ELF-1 (cell line): Measurements from ENCODE around the gene PDCD4.
"Not testable (repeated sequence)": the region's sequence is repeated elsewhere in the genome, so short reads cannot be mapped to it uniquely, and the experiment has no call there.

ENCODE experiments used
- DNase-seq: peaks from one replicate; pipeline ENCODE4 v3.0.0-alpha.2; 2016; ENCODE audit warnings: low read depth, low spot score

Gene PDCD4

DNA sequence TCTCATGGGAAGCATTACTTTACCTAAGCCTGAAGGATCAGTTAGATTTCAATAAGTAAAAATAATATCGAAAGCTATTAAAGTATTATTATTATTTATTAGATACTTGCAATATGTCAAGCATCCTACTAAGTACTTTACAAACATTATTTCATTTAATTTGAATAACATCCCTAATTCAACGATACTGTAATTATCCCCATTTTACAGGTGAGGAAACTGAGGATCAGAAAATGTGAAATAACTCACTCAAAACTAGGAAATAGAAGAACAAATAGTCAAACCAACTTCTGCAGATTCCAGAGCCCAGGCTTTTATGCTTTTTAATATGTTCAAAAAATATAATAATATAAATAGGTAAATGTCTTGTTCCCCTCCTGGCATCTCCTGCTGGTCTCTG, 10.3 kb upstream of the PDCD4 start:
- DNase-seq, result no peak

DNA sequence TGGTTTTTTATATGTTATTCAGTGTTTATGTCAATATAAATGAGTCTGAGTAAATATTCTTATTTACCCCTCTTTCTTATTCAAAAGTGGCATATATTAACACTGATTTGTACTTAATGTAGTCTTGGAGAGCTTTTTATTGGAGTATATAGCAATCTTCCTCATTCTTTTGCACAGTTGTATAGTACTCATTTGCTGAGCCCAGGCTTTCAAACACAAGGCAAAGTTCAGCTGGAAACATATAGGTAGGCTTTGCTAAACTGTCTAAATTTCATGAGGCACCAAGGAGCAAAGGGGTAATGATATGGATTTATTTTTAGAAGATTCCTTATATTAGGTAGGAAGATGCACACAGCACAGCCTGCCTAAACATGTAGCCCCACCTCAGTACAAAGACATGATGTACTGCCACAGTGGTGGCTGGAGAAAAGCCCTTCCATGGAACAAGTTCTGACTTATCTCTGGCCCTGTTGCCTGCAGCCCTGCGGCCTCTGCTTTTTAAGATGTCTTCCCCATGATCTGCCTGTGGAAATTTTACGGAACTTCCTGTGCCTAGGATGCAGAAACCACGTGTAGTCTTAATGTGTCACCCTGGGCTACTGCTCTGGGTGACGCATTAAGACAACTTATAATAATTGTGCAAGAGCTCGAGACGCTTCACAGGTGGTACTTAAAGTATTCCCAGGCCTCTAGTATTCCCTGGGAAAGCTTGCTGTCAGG, 9.6 kb upstream of the PDCD4 start:
- DNase-seq, result no peak

DNA sequence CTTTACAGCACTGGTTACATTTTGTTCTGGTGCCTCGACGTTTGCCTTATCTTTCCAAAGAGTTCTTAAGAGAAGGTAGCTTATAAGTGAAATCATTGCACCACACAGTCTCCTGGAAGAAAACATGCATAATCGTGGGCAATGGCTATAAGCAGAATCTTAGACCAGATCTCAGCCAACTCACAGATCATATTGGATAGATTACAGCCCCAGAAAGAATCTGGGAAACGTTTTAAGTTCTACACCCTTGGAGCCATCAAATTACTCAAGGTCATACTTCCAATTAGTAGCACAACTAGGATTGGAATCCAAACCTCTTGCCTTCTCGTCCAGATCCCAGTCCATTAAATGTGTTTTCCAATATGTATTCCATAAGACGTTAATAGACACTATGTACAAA, 8.8 kb upstream of the PDCD4 start:
- no peak for DNase-seq

DNA sequence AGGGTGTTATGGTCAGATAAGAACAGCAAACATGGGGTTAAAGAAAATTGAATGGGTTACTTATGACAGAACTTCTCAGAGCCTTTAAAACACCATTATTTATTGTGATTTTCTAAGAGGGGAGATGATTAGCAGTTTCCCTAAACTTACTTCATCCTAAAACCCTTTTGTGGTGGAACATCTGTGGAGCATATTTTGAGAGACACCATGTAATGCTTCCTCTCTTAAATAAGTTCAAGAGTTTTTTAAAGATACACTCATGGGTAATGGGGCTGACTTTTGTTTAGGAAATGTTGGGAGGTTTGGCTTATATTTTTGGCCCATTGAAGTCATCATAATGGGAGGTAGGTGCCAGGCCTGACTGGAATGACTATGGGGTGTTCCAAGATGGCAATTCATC, 8.4 kb upstream of the PDCD4 start:
- DNase-seq, result no peak

DNA sequence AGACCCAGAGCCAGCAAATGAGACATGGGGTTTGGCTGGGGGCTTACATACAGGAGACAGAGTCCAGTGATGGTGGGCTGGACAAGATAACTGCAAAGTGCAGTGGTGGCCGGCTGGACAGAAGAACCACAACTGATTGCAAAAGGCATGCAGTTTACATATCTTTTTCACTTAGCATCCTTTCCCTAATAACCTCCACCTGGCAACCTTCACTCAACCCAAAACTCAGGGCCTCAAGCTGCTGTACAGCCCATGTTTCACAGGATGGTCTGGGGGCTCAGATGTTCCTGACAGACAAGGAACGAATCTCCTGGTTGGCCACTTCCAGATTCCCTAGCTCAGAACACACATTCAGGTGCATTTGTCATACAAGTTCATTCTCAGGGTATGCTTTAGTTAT, 7.8 kb upstream of the PDCD4 start:
- DNase-seq, result no peak

DNA sequence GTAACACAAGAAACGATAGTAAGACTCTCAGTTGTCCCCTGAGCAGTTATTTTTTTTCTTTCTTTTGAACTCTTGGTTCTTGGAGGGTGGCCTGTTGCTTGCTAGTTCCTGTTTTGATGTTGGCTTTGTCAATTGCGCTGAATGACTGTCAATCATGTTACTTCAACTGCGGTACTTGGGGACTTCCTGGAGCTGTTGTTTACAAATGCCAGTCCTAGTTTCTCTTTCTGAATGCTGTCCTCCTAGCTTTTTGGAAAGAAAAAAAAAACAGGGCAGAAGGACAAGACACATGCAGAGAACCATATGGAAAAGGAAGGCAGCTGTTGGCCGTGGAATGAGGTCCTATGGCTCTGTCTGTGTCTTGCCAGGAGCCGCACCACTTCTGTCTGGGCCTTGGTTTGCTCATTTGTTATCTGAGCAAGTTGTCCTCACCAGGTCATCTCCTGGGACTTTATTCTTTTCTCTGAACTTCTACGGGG, 7.0 kb upstream of the PDCD4 start:
- DNase-seq, result no peak

DNA sequence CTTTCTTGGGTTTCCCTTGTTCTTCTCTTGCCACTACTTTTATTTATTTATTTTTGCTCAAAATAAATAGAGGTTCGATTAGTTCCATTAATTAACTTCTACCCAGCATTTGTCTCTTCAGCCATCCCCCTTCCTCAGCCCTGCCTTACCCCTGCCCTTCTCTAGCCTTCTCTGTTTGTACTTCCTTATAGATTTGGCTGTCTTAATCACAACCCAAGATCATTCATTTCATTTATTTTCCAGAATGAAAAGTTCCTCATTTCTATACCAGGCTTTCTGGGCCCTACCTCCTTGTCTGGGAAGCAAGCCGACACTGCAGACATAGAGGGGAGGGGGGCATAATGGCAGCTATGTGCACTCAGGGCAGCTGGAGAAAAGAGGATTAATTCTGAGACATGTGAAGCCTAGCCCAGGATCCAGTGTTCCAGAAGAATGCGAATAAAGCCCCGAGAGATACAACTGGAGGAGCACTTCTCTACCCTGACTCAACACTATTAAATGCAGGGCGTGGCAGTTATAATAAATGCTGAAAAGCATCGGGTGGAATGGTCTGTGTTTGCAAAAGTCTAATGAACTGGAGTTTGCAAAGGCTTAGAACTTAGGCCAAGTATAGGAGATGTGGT, 6.4 kb upstream of the PDCD4 start:
- DNase-seq, result peak; percentile 33

DNA sequence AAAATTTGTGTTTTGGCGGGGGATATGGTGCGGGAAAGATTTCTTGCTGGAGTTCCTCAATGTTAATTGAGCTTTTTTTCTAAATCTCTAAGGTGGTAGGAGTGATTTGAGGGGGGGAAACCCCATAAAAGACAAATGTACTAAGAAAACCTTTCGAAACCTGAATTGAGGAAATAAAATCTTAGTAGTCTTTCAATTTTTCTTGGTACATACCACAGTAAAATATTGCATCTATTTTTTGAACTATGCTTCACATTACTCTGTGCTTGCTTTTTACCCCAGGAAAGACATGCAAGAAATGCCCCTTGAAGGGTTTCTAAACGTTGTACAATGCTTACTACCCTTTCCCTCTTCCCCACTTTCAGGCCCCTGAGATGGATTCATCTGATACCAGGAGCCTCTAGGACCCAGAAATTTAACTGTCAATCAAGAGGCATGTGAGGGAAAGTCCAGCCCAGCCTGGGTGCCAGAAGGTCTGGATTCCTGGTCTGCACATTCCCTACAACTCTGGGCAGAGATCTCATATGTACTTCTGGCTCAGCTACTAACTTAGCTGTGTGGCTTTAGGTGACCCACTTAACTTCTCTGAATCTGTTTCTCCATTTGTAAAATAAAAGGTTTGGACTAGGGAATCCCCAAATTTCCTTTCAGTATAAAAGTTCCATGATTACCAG, 5.8 kb upstream of the PDCD4 start:
- peak; percentile 38 for DNase-seq

DNA sequence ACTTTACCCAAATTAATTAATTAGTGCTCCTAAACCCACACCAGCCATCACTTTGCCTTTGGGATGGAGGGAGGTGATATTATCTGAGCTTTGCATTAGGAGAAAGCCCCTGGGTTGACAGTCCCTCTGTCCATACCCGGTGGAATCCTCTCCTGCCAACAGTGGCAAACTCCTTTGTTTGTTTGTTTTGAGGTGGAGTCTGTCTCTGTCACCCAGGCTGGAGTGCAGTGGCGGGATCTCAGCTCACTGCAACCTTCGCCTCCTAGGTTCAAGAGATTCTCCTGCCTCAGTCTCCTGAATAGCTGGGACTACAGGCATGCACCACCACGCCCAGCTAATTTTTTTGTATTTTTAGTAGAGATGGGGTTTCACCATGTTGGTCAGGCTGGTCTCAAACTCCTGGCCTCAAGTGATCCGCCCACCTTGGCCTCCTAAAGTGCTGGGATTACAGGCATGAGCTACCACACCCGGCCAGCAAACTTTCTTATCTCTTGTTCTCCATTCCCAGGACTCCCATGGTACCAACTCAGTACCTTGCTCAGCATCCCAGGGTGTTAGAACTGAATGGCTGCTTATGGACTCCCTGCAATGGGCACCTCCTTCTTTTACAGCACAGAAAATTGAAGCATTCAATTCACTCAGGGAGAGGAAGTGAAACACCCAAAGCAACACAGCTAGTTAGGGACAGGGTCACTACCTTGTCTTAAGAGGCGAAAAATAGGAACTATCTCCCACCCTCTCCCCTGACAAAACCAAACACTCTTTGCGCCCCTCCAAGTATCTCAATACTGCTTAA, 4.5 kb upstream of the PDCD4 start:
- not testable (repeated sequence) for DNase-seq

DNA sequence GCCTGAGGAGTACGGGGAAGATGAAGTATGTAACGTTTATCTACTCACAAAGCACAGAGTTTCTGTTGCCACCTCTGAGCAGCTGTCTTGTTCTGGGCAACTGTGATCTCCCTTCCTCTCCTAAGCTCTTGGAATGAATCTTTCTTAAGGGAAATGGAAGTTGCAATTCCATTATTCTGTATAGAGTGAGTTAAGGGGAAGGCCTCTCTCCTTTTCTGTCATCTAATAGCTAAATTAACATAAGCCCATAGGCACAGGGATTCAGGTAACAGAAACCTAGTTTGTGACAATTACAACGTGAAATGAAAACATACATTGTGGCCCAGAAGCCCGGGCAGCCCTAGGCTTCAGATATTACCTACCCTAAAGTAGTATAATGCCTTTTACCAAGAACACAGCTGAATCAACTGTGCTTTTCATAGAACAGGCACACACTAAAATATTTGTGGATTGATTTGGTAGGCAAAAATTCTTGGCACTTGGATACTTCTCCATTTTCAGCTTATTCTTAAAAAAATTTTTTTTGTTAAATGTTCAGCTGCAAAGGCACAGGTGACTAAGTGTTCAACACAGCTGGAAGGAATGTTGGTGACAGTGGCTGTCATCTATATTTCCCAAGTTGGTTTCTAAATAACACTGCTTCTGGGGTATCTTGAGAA, 3.8 kb upstream of the PDCD4 start:
- DNase-seq, result no peak

DNA sequence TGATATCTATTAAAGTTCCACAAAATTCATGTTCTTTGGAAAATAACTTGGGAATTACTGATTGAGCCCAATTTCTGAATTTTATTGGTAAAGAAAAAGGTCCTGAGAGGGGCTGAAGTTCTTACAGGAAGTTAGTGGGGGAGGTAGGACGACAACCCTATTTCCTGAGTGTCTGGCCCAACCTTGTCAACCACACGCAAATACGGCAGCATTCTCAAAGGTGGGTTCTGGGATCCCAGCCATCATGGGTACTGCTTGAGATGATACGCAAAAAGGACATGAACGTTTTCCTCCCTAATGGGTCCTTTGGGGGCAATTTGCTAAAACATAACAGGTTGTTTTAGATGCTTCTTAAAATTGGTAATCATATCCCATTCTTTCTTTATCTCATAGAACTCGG, 2.7 kb upstream of the PDCD4 start:
- DNase-seq, result no peak

DNA sequence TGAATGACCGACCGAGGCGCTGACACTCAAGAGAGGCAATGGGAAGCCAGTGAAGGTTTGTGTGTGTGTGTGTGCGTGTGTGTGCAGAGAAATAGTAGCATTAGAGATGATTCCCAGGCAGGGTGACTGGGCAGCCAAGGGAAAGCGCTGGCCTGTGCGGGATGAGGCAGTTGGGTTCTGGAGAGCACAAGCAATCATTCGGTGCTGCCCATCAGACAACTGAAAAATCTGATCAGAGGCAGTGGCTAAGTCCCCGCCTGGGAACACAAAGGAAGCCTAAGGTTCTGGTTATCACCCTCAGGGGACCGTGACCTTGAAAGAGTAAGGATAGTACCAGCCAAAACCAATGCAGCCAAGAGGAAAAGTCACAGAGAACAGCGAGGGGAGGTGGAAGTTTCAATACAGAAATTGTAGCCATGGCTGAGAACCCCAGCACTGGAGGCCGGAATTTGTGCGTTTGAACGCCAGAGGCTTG, 868 bp upstream of the PDCD4 start:
- DNase-seq, result peak; percentile 23

DNA sequence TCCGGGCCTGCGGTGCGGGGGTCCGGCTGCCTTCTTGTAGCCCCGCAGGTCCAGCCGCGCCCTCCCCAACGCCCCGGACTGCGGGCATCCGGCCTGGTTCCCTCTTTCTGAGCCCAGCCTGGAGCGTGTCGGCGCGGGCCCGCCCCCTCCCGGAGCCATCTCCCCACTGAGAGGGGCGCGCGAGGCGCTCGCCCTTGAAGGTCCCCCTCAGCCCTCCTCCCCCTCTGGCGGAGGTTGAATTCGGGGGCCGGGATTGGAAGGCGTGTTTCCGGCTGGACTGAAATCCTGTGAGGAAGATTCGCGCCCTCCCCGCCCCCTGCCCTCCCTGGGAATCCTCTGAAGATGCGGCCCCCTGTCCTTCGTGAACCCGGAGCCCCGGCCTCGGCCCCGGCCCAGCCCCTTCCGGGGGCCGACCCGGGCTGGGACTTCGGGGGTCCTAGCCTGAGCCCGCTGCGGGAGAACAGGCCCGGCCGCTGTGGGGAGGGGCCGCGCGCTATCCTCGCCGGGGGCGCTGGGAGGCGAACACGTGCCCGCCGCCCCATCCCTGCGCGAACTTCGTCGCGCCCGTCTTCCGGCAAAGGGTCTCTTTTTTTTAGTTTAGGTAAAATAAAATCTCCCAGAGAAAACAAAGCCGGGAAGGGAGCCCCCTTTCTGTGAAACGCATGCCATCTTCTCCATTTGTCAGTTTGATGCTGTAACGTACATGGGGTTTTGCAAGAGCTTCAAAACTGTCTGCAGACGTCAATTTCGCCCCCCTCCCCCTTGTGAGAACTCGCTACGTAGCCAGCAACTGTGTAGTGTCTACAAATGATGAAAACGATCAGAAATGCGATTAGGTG, 636 bp downstream of the PDCD4 start:
- peak; percentile 80 for DNase-seq

DNA sequence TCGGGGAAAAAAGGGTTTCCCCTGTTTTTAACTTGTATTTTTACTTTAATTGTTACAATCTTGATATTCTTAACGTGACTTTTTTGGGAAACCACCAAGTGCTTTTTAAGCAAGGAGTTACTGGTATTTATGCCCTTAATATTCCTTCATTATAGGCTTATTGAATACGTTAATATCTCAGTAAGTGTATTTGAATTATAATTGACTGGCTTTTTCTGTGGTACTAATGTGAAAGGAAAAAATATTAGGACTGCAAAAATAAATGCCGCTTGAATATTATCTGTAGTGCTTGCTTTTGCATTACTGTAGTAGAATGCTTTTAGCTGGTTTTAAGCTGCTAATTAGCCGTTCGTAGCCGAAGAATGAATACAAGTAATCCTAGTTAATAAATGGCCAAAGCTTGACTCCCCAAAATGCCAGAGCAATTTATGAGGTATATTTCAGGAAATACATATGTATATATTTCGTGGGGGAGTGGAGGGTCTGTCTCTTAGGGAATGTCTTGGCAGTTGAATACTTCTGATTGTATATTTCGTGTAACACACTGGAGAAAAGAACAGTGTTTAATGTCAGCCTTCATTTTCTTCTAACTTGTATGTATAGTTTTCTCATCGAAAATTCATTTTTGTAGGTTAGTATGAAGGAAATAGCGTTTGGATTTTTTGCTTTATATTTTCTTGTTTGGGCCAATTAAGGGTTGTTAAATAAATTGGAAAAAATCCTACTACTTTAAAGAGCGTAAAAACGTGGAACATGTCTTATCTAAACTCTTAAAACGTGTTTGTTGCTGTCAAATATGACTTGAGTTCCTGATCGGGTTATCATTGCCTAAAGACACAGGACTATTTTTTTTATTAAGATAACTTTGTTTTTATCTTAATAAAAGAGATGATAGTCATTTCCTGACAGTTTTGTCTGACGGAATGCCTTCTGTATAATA, 1.5 kb downstream of the PDCD4 start:
- no peak for DNase-seq

DNA sequence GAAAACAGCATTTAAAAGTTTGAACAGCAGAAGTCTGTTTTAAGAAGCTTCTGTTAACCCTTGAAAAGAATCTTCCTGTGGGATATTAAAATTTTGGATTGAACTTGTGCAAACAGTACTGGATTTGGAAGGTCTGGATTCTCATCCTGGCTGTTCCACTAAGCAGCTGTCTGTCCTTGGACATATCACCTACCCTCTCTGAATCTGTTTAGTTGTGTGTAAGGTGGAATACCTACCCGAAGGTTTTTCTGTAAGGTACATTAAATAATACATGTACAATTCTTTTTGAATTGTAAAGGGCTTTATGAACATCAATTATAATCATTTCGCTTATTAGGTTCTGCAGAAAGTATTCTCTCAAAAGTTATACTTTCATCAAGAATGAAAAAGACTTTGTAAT, 2.2 kb downstream of the PDCD4 start:
- no peak for DNase-seq

DNA sequence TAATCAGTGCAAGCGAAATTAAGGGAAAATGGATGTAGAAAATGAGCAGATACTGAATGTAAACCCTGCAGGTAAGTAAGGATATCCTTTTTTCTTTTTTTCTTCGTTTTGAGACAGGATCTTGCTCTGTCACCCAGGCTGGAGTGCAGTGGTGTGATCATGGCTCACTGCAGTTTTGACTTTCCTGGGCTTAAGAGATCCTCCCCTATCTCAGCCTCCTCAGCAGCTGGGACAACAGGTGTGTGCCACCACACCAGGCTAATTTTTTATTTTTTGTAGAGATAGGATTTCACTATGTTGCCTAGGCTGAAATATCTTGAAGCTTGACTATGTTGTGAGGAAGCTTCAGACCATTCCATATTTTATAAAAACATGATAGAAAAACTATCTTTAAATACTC, 4.3 kb downstream of the PDCD4 start:
- DNase-seq, result no peak

DNA sequence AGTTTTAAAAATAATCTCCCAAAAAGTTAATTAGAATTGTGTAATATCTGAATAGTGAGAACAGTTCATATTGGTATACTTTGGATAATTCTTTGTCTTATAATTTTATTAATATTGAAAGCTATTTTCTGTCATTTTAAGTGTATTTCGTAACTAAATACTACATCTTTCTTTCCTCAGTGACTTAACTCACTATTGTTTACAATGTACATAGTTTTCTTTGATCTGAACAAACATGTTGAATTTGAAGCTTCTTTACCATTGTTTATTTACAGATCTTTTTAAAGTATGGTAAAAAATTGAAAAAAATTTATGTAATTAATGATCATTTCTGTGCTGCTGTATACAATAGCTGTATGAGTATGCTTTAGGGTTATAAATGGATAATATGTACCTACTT, 5.1 kb downstream of the PDCD4 start:
- DNase-seq, result no peak

DNA sequence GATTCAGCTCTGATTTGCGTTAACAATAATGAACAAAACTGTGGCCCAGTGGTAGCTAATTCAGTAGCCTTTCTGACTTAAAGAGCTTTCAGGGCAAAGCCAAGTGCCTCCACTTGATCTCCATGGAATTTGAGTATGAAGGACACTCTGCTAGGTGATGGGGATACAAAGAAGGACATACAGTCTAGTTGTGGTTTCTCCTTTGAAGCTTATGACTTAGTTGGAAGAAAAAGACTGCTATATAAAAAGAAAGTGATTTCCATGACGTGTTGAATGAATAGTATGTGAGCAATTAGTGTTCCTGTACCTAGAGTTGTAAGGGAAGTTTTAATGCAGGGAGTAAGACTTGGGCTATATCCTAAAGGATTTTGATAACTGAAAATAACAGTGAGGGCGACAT, 8.3 kb downstream of the PDCD4 start:
- no peak for DNase-seq

DNA sequence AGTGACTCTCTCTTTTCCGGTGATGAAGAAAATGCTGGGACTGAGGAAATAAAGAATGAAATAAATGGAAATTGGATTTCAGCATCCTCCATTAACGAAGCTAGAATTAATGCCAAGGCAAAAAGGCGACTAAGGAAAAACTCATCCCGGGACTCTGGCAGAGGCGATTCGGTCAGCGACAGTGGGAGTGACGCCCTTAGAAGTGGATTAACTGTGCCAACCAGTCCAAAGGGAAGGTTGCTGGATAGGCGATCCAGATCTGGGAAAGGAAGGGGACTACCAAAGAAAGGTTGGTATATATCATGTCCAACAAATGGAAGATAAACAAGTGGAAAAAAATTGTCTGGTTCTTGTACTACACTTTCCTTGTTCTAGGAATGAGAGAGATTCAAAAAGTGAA, 9.5 kb downstream of the PDCD4 start:
- no peak for DNase-seq
